HCT116 (cell line): ENCODE data around the gene BBX. TPM values are rescaled to one million over a fixed set of nuclear protein-coding genes. Genes with fewer than 3 reads are reported as not detected.

ENCODE experiments used
- ATAC-seq: fragments of 200-7000 bp; cut with Tn5 transposase; 2 replicates; pipeline ENCODE4 v1.9.1; 2020; ENCODE audit warnings: mild to moderate bottlenecking, moderate library complexity
- BruUV-seq: library from RNA; stranded (reverse); fragments of 400-500 nt; replicated peaks from 2 replicates; lab custom pipeline; 2021; lab: Mats Ljungman, UMichigan
- CTCF ChIA-PET: fragments of 300-600 bp; sonication (Branson Sonifier 250); formaldehyde crosslinking; loops from one replicate; lab custom pipeline; 2021; ENCODE audit warnings: antibody characterized with exemption; lab: Charles Lee
- POLR2A ChIA-PET: fragments of 300-600, 350-600 bp; sonication (Branson Sonifier 250); formaldehyde crosslinking; loops from one replicate; lab custom pipeline; 2021; ENCODE audit warnings: antibody characterized with exemption; lab: Charles Lee
- RAD21 ChIA-PET, 2 experiments: fragments of 300-600 bp; sonication (Branson Sonifier 250); formaldehyde crosslinking; loops; one replicate each; lab custom pipeline; 2023; ENCODE audit warnings: low total read pairs in 2 of 2; ENCODE audit not compliant: uncharacterized antibody in 2 of 2, unreplicated experiment in 2 of 2, low non-redundant PET in 1 of 2; lab: Charles Lee
- DNase-seq: peaks from one replicate; pipeline ENCODE4 v3.0.0-alpha.2; 2010; ENCODE audit warnings: low read depth, low spot score
- H2AFZ ChIP-seq: fragments of 200-600 bp; shearing (Covaris generic), sonication (generic); 2 replicates; pipeline ENCODE4 v1.6.1; 2017; ENCODE audit warnings: low read depth, mixed run types, mixed read lengths, antibody characterized with exemption, low read length; ENCODE audit not compliant: poor library complexity, severe bottlenecking
- H3K27ac ChIP-seq: 2 replicates; pipeline ENCODE4 v1.5.1; 2012; ENCODE audit warnings: low read depth, low read length
- H3K27me3 ChIP-seq: fragments of 200-600 bp; sonication (generic); 2 replicates; pipeline ENCODE4 v1.6.1; 2016; ENCODE audit warnings: mixed run types, low read length, mixed read lengths; ENCODE audit not compliant: insufficient read depth
- H3K36me3 ChIP-seq, 2 experiments: fragments of 200-500 bp in 1 of 2; fragments of 200-600 bp in 1 of 2; sonication (Bioruptor generic) in 1 of 2; sonication (generic) in 1 of 2; 2 replicates each; pipeline versions ENCODE4 v1.5.1 to v1.6.1; 2014 to 2016; ENCODE audit warnings: low read length in 2 of 2, inconsistent platforms in 1 of 2, mixed read lengths in 1 of 2, mixed run types in 1 of 2; ENCODE audit not compliant: insufficient read depth in 2 of 2, control insufficient read depth in 1 of 2
- H3K4me1 ChIP-seq, 2 experiments: fragments of 200-600 bp in 1 of 2; sonication (generic) in 1 of 2; 2 replicates each; pipeline versions ENCODE4 v1.5.1 to v1.6.1; 2012 to 2017; ENCODE audit warnings: low read length in 2 of 2, inconsistent platforms in 1 of 2, mild to moderate bottlenecking in 1 of 2, mixed read lengths in 1 of 2, mixed run types in 1 of 2, moderate library complexity in 1 of 2; ENCODE audit not compliant: insufficient read depth in 2 of 2, control insufficient read depth in 1 of 2
- H3K4me2 ChIP-seq: fragments of 200-600 bp; sonication (generic); 2 replicates; pipeline ENCODE4 v1.6.1; 2017; ENCODE audit warnings: mixed run types, low read length, mixed read lengths
- H3K4me3 ChIP-seq, 2 experiments: fragments of 200-600 bp in 1 of 2; sonication (generic) in 1 of 2; replicated peaks in 1 of 2; 2 replicates each; pipeline ENCODE4 v1.5.1; 2011 to 2016; ENCODE audit warnings: low read length in 2 of 2, control low read depth in 1 of 2, low read depth in 1 of 2, mild to moderate bottlenecking in 1 of 2, mixed read lengths in 1 of 2, mixed run types in 1 of 2
- H3K79me2 ChIP-seq: fragments of 200-600 bp; sonication (generic); 2 replicates; pipeline ENCODE4 v1.6.1; 2017; ENCODE audit warnings: mild to moderate bottlenecking, mixed run types, low read length, moderate library complexity, mixed read lengths; ENCODE audit not compliant: insufficient read depth
- H3K9ac ChIP-seq: fragments of 200-600 bp; sonication (generic); 2 replicates; pipeline ENCODE4 v1.6.1; 2016; ENCODE audit warnings: low read length, mixed read lengths
- H3K9me2 ChIP-seq: fragments of 200-600 bp; sonication (generic), shearing (Covaris generic); 2 replicates; pipeline ENCODE4 v1.6.1; 2017; ENCODE audit warnings: mixed run types, mild to moderate bottlenecking, moderate library complexity; ENCODE audit not compliant: insufficient read depth
- H3K9me3 ChIP-seq, 2 experiments: fragments of 200-500 bp in 1 of 2; fragments of 200-600 bp in 1 of 2; sonication (Bioruptor generic) in 1 of 2; sonication (generic) in 1 of 2; 2 replicates each; pipeline ENCODE4 v1.6.1; 2014 to 2017; ENCODE audit warnings: low read length in 2 of 2, mixed read lengths in 2 of 2, inconsistent platforms in 1 of 2, low read depth in 1 of 2, mild to moderate bottlenecking in 1 of 2, mixed run types in 1 of 2, moderate library complexity in 1 of 2; ENCODE audit not compliant: control insufficient read depth in 1 of 2, insufficient read depth in 1 of 2
- H4K20me1 ChIP-seq: fragments of 200-600 bp; sonication (generic), shearing (Covaris generic); 2 replicates; pipeline ENCODE4 v1.6.1; 2017; ENCODE audit warnings: mixed run types, mild to moderate bottlenecking, moderate library complexity; ENCODE audit not compliant: insufficient read depth
- ATF3 ChIP-seq: IDR thresholded peaks from 2 replicates; pipeline ENCODE4 v1.6.1; 2012
- EGR1 ChIP-seq: IDR thresholded peaks from 2 replicates; pipeline ENCODE4 v1.6.1; 2012; ENCODE audit warnings: low read depth
- EZH2phosphoT487 ChIP-seq: fragments of 200-600 bp; IDR thresholded peaks from 2 replicates; pipeline ENCODE4 v1.6.1; 2018; ENCODE audit warnings: antibody characterized with exemption, borderline replicate concordance
- POLR2A ChIP-seq: IDR thresholded peaks from 2 replicates; pipeline ENCODE4 v1.7.0; 2011; ENCODE audit warnings: borderline replicate concordance; ENCODE audit not compliant: insufficient read depth, insufficient read length; ENCODE audit errors: extremely low read depth
- REST ChIP-seq: IDR thresholded peaks from 2 replicates; pipeline ENCODE4 v1.6.1; 2012; ENCODE audit warnings: low read depth
- SIN3A ChIP-seq: IDR thresholded peaks from 2 replicates; pipeline ENCODE4 v1.6.1; 2012; ENCODE audit warnings: low read depth
- YY1 ChIP-seq: IDR thresholded peaks from 2 replicates; pipeline ENCODE4 v1.6.1; 2011; ENCODE audit warnings: low read length, low read depth, moderate library complexity, mild to moderate bottlenecking; ENCODE audit not compliant: insufficient replicate concordance; ENCODE audit errors: extremely low read depth
- ZFX ChIP-seq: fragments of 450-650 bp; IDR thresholded peaks from 2 replicates; pipeline ENCODE4 v1.6.1; 2017
- ZNF274 ChIP-seq: fragments of 200-500 bp; sonication (Bioruptor generic); IDR thresholded peaks from 2 replicates; pipeline ENCODE4 v1.6.1; 2014; ENCODE audit warnings: mild to moderate bottlenecking, low read depth, low read length, inconsistent platforms
- intact Hi-C: fragments of 100-400 bp; cut with micrococcal nuclease; formaldehyde crosslinking; loops from 2 replicates; pipeline ENCODE4 v1.10.0; 2022
- total RNA-seq: library from RNA; stranded (reverse); gene quantifications from one replicate; pipeline ENCODE4 v1.2.1, GENCODE V29; 2021; ENCODE audit not compliant: unreplicated experiment

The BBX gene
- total RNA-seq, 1 experiment from 2014 or later = 55.6 TPM

GRCh38 chr3:107704477-107704876, 181.7 kb downstream of the BBX start:
- DNase-seq (no peak), ATAC-seq (no peak)
- no peaks in the 10 kb centered on the region for H3K9me2 ChIP-seq
- no TSS peak for BruUV-seq
- no peaks in the 10 kb centered on the region for H3K27me3 ChIP-seq
- peaks cover 0 to 4% of the 10 kb centered on the region in 2 experiments; a peak in 1 of 4 replicates for H3K4me1 ChIP-seq
- no peaks in the 10 kb centered on the region for H3K36me3 ChIP-seq
- H3K4me2 ChIP-seq = no peak overlapping the region
- ChIA-PET CTCF (no interaction called here), RAD21 (no interaction called here), POLR2A (no interaction called here)
- no peak overlapping the region for H3K9ac ChIP-seq
- TF ChIP-seq EZH2phosphoT487 (no peak), ATF3 (no peak), EGR1 (no peak), REST (no peak), YY1 (no peak), POLR2A (no peak), ZNF274 (no peak), ZFX (no peak), SIN3A (no peak)
- no peak overlapping the region for H2AFZ ChIP-seq
- no peaks in the 10 kb centered on the region; the same call in 1 of the 2 replicates for H4K20me1 ChIP-seq
- no peaks in the 10 kb centered on the region for H3K9me3 ChIP-seq
- peaks cover 4% of the 10 kb centered on the region; the same call in 1 of the 2 replicates for H3K79me2 ChIP-seq
- H3K4me3 ChIP-seq = no peak overlapping the region
- H3K27ac ChIP-seq = no peak overlapping the region
- intact Hi-C loops = no loop called here
